HG03095 (cell line): ENCODE measurements around the gene KCNQ1.

Experiments
- ATAC-seq: cut with Tn5 transposase; IDR thresholded peaks from one replicate; pipeline ENCODE4 v1.9.1; 2021; ENCODE audit warnings: moderate library complexity; ENCODE audit not compliant: unreplicated experiment

Gene KCNQ1

GRCh38 chr11:2867722-2868505 lies 423.1 kb downstream of the KCNQ1 start:
- ATAC-seq: no peak

GRCh38 chr11:2868506-2869133 lies 423.8 kb downstream of the KCNQ1 start:
- no peak for ATAC-seq

GRCh38 chr11:2869134-2869526 lies 424.3 kb downstream of the KCNQ1 start:
- ATAC-seq: no peak

GRCh38 chr11:2869561-2870427 lies 425.0 kb downstream of the KCNQ1 start:
- ATAC-seq: no peak

GRCh38 chr11:2870460-2870859 lies 425.7 kb downstream of the KCNQ1 start:
- no peak for ATAC-seq

GRCh38 chr11:2870969-2871680 lies 426.3 kb downstream of the KCNQ1 start:
- no peak for ATAC-seq

GRCh38 chr11:2874963-2875362 lies 430.2 kb downstream of the KCNQ1 start:
- no peak for ATAC-seq

- no peak for ATAC-seq
These were observed 432.7 kb downstream of the KCNQ1 start for GRCh38 chr11:2877474-2877873.

GRCh38 chr11:2878782-2879181 lies 434.0 kb downstream of the KCNQ1 start:
- no peak for ATAC-seq

GRCh38 chr11:2880646-2881045 lies 435.8 kb downstream of the KCNQ1 start:
- no peak for ATAC-seq

- ATAC-seq: no peak
These were observed 436.5 kb downstream of the KCNQ1 start for GRCh38 chr11:2881076-2881980.

- no peak for ATAC-seq
These were observed 437.2 kb downstream of the KCNQ1 start for GRCh38 chr11:2881981-2882375.

- ATAC-seq: no peak
These were observed 437.7 kb downstream of the KCNQ1 start for GRCh38 chr11:2882396-2883110.

- no peak for ATAC-seq
These were observed 438.8 kb downstream of the KCNQ1 start for GRCh38 chr11:2883640-2883978.

GRCh38 chr11:2883979-2884815 lies 439.4 kb downstream of the KCNQ1 start:
- ATAC-seq: no peak

- no peak for ATAC-seq
These were observed 440.3 kb downstream of the KCNQ1 start for GRCh38 chr11:2885017-2885677.

- peak; percentile 69 for ATAC-seq
These were observed 440.9 kb downstream of the KCNQ1 start, which contains the start of gene CDKN1C for GRCh38 chr11:2885678-2886081. TSS of gene CDKN1C (minus strand) at chr11:2885775. CDS start at chr11:2885456, 319 bp downstream.
